Ovary (tissue), 9 donors: Measurements from ENCODE around the gene PRRT2. TPM values are rescaled to one million over a fixed set of nuclear protein-coding genes. Genes with fewer than 3 reads are reported as not detected.

Experiments
- DNase-seq, 5 donors: peaks; one replicate each; pipeline ENCODE4 v3.0.0-alpha.2; 2019 to 2020
- H3K27ac ChIP-seq, 2 donors: fragments of 200-600 bp; one replicate each; pipeline versions ENCODE4 v1.5.1 to v1.8.0; 2019 to 2022
- H3K27me3 ChIP-seq: fragments of 200-600 bp; one replicate; pipeline ENCODE4 v1.8.0; 2022
- H3K36me3 ChIP-seq: fragments of 200-600 bp; sonication (generic); one replicate; pipeline ENCODE4 v1.5.1; 2019
- H3K4me1 ChIP-seq: one replicate; pipeline ENCODE4 v1.8.1; 2013; ENCODE audit warnings: mild to moderate bottlenecking, moderate library complexity; ENCODE audit not compliant: insufficient read depth
- H3K4me3 ChIP-seq: fragments of 200-600 bp; sonication (generic); one replicate; pipeline ENCODE4 v1.5.1; 2017
- H3K9me3 ChIP-seq, 2 donors: fragments of 200-600 bp in 1 of 2; sonication (generic) in 1 of 2; one replicate each; pipeline versions ENCODE4 v1.5.1 to v1.8.1; 2013 to 2019; ENCODE audit warnings: mild to moderate bottlenecking in 1 of 2, moderate library complexity in 1 of 2
- CTCF ChIP-seq, 3 donors: fragments of 450-650 bp in 2 of 3; fragments of 200-600 bp in 1 of 3; IDR thresholded peaks; one replicate each; pipeline versions ENCODE4 v1.5.1 to v1.8.0; 2016 to 2022; ENCODE audit warnings: antibody characterized with exemption in 3 of 3, mild to moderate bottlenecking in 1 of 3
- EP300 ChIP-seq: sonication (generic); formaldehyde crosslinking; IDR thresholded peaks from one replicate; pipeline ENCODE4 v1.6.1; 2017; ENCODE audit warnings: antibody characterized with exemption
- POLR2A ChIP-seq: fragments of 450-650 bp; IDR thresholded peaks from one replicate; pipeline ENCODE4 v1.6.1; 2017; ENCODE audit warnings: antibody characterized with exemption, mild to moderate bottlenecking, moderate library complexity
- WGBS, 3 donors: extraction: QIAGEN DNeasy Blood & Tissue Kit in 1 of 3; methylation state at CpG; one replicate each; pipeline versions ENCODE4 v1.1.5 to v1.1.7; 2013 to 2017; 5-methylcytosine and 5-hydroxymethylcytosine counted together
- intact Hi-C, 4 donors: fragments of 100-400 bp; cut with DNase I; formaldehyde crosslinking; loops; one replicate each; pipeline versions ENCODE4 v1.11.0 to v1.15.1; 2022 to 2023
- polyA plus RNA-seq, 2 donors: library from polyadenylated mRNA; stranded (reverse); fragments of 200-250 nt in 1 of 2; fragments of 350-450 nt in 1 of 2; fragmentation: Illumina TruSeq in 1 of 2; extraction: RNeasy Lipid Tissue Mini Kit (QIAGEN cat#74804) in 1 of 2; gene quantifications; one replicate each; pipeline ENCODE4 v1.2.3, GENCODE V29; 2013 to 2014
- total RNA-seq, 7 donors: library from RNA; depleted of rRNA in 2 of 7; stranded (reverse); fragments of >200 nt in 2 of 7; fragmentation: NEBNext Ultra II Directional in 3 of 7; extraction: Animal tissue kit (Norgen Biotek cat#: 25700) in 3 of 7; gene quantifications; one replicate each; pipeline versions ENCODE4 v1.1.0 to v1.2.4, GENCODE V29; 2016 to 2023
- donor health status: DM: no; HTN: no; CAD: no; lungs with moderate emphysema.
- donor health status: DM: no; HTN: no; CAD: no.
- donor health status: Bipolar disorder and iron deficiency.
- donor health status: DM: yes; HTN: yes; CAD: no.
- donor health status: DM: no; HTN: no; CAD: no.
- donor health status: DM: yes; HTN: yes; CAD: no.

Gene PRRT2
- total and polyA plus RNA-seq, 9 donors = 6.3 to 64.5 (median 33.4) TPM

- Histone ChIP-seq H3K4me3 (no peak overlapping the region), H3K4me1 (peaks cover 5% of the 10 kb centered on the region), H3K27me3 (no peaks in the 10 kb centered on the region), H3K36me3 (no peaks in the 10 kb centered on the region), H3K9me3 (no peaks in the 10 kb centered on the region), H3K27ac (peak overlapping the region in 1 of 2 donors; percentile 64)
- TF ChIP-seq CTCF (IDR thresholded peaks at IDR 0.05) (peak; percentile 78 to 88 (median 84)), EP300 (no peak), POLR2A (no peak)
- DNase-seq = peak; percentile 79 to 88 (median 83)
- 22 to 24% (median 23%) methylated on average over 15 of the region's 15 CpGs for WGBS, 3 donors
- intact Hi-C loops = loop anchor here in 2 of 4 donors (2.0 to 5.0 kb wide), 2 partner anchors 36 to 42 kb away; partner anchors contain the start of genes MAZ (in 1 of the 2) and PRRT2 (in 1 of the 2)
Measured at GRCh38 chr16:29848420-29849297, 36.7 kb downstream of the PRRT2 start.

DNA sequence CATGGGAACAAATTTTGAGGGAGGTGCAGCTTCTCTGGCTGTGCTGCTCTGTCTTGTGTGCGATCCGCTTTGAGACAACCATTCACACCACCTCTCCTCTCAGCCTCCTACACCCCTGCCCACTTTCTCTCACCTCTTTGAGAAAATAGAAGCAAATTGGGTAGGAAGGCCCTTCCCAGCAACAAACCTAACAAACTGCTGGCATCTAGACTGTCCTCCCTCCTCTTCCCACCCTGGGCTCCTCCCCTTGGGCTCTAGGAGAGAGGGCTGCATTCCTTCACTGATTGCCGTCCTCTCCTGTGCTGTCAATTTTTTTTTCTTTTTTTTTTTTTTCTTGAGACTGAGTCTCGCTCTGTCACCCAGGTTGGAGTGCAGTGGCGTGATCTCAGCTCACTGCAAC is 37.5 kb downstream of the PRRT2 start:
- Histone ChIP-seq H3K36me3 (no peaks in the 10 kb centered on the region), H3K4me3 (no peak overlapping the region), H3K4me1 (peaks cover 5% of the 10 kb centered on the region), H3K27ac (peak overlapping the region in 1 of 2 donors; percentile 64), H3K27me3 (no peaks in the 10 kb centered on the region), H3K9me3 (no peaks in the 10 kb centered on the region)
- no peak for TF ChIP-seq EP300
- no peak for TF ChIP-seq CTCF (IDR thresholded peaks at IDR 0.05)
- DNase-seq = peak in 1 of 5 donors; percentile 50
- WGBS, 3 donors = 11 to 21% (median 17%) methylated on average over 5 of the region's 5 CpGs
- intact Hi-C loops = loop anchor here in 2 of 4 donors (2.0 to 5.0 kb wide), 2 partner anchors 37 to 43 kb away; partner anchors contain the start of genes MAZ (in 1 of the 2) and PRRT2 (in 1 of the 2)

GRCh38 chr16:29850998-29851397 is 39.0 kb downstream of the PRRT2 start:
- no peak overlapping the region for H3K27ac ChIP-seq

More at GRCh38 chr16:29850998-29851397, 39.0 kb downstream of the PRRT2 start:
- H3K27me3 ChIP-seq = no peaks in the 10 kb centered on the region
- no peaks in the 10 kb centered on the region for H3K9me3 ChIP-seq
- H3K36me3 ChIP-seq = no peaks in the 10 kb centered on the region
- no peak for DNase-seq
- WGBS, 3 donors = 87 to 94% (median 91%) methylated on average over 3 of the region's 3 CpGs
- H3K4me3 ChIP-seq = no peak overlapping the region
- no peak for TF ChIP-seq CTCF (IDR thresholded peaks at IDR 0.05)
- no peak for TF ChIP-seq EP300
- no peak for TF ChIP-seq POLR2A
- intact Hi-C loops = loop anchor here in 1 of 4 donors (5.0 kb wide), 1 partner anchor 39 kb away; the partner anchor contains the start of gene PRRT2
- H3K4me1 ChIP-seq = peaks cover 5% of the 10 kb centered on the region
